SKM-1 (cell line): ENCODE data around the gene TACR2.

ENCODE experiments used
- DNase-seq: peaks from one replicate; lab custom pipeline; 2025; ENCODE audit not compliant: unreplicated experiment; lab: John Stamatoyannopoulos, UW

The TACR2 gene

GRCh38 chr10:69421611-69422308 lies 5.0 kb upstream of the TACR2 start:
- DNase-seq = peak; percentile 63

GRCh38 chr10:69419744-69420126 lies 3.0 kb upstream of the TACR2 start:
- no peak for DNase-seq

- DNase-seq = no peak
Measured at GRCh38 chr10:69419096-69419743, 2.5 kb upstream of the TACR2 start.

GRCh38 chr10:69418052-69418752 lies 1.5 kb upstream of the TACR2 start:
- no peak for DNase-seq

GRCh38 chr10:69417542-69417941 lies 824 bp upstream of the TACR2 start:
- DNase-seq = no peak

- no peak for DNase-seq
Measured at GRCh38 chr10:69415951-69416350, 767 bp downstream of the TACR2 start.

- no peak for DNase-seq
Measured at GRCh38 chr10:69415049-69415448, 1.7 kb downstream of the TACR2 start.

- no peak for DNase-seq
Measured at GRCh38 chr10:69414036-69415018, 2.4 kb downstream of the TACR2 start.

GRCh38 chr10:69413221-69413865 lies 3.4 kb downstream of the TACR2 start:
- no peak for DNase-seq

- no peak for DNase-seq
Measured at GRCh38 chr10:69412232-69412790, 4.4 kb downstream of the TACR2 start.

GRCh38 chr10:69411476-69411875 lies 5.2 kb downstream of the TACR2 start:
- no peak for DNase-seq

GRCh38 chr10:69410487-69410886 lies 6.2 kb downstream of the TACR2 start:
- no peak for DNase-seq

- peak; percentile 75 for DNase-seq
Measured at GRCh38 chr10:69409968-69410367, 6.8 kb downstream of the TACR2 start.

- no peak for DNase-seq
Measured at GRCh38 chr10:69409176-69409495, 7.6 kb downstream of the TACR2 start.

GRCh38 chr10:69408318-69409175 lies 8.2 kb downstream of the TACR2 start:
- DNase-seq = peak; percentile 93

- peak; percentile 35 for DNase-seq
Measured at GRCh38 chr10:69407621-69408301, 9.0 kb downstream of the TACR2 start.

GRCh38 chr10:69406816-69407580 lies 9.7 kb downstream of the TACR2 start:
- no peak for DNase-seq

- DNase-seq = no peak
Measured at GRCh38 chr10:69406302-69406811, 10.4 kb downstream of the TACR2 start.
